GM18873 (cell line): ENCODE data around the gene SNRNP200.
"Not testable (repeated sequence)": the region's sequence is repeated elsewhere in the genome, so short reads cannot be mapped to it uniquely, and the experiment has no call there.

Experiments used
- ATAC-seq: cut with Tn5 transposase; IDR thresholded peaks from one replicate; pipeline ENCODE4 v1.9.1; 2021; ENCODE audit warnings: mild to moderate bottlenecking, moderate library complexity, moderate number of reproducible peaks; ENCODE audit not compliant: unreplicated experiment, low FRiP score

SNRNP200 gene

GRCh38 chr2:96276787-96277499 is 28.4 kb downstream of the SNRNP200 start:
- no peak for ATAC-seq

GRCh38 chr2:96274355-96275056 is 30.8 kb downstream of the SNRNP200 start:
- no peak for ATAC-seq

DNA sequence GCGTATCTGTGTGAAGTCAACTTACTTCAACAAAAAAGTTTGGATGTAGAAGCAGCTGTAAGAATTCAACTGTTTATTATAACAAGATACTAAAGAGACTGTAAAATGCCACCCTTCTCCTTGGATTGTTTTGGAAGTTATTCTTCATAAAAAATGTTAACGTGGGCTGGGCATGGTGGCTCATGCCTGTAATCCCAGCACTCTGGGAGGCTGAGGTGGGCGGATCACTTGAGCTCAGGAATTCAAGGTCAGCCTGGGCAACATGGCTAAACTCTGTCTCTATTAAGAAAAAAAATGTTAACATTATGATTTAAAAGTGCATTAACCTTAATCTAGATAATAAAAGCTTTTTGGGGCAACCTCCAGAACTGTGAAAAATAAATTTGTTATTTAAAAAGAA is 31.6 kb downstream of the SNRNP200 start:
- ATAC-seq = no peak

DNA sequence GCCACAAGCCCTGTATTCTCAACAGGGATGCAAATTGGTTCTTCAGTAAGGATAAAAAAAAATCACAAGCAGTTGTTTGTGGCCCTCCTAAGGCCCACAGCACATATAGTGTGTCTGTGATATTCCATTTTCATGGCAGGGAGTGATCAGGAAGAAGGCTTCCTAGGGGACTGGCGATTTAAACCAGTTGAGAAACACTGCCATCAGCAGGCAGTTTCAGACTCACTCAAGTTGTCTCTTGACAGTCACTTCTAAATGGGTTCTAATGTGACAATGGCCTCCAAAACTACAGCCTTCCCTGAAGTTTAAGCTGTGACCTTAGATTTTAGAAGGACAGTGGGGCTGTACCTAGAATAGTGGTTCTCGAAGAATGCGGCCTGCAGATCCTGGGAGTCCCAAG is 33.4 kb downstream of the SNRNP200 start:
- ATAC-seq = no peak

DNA sequence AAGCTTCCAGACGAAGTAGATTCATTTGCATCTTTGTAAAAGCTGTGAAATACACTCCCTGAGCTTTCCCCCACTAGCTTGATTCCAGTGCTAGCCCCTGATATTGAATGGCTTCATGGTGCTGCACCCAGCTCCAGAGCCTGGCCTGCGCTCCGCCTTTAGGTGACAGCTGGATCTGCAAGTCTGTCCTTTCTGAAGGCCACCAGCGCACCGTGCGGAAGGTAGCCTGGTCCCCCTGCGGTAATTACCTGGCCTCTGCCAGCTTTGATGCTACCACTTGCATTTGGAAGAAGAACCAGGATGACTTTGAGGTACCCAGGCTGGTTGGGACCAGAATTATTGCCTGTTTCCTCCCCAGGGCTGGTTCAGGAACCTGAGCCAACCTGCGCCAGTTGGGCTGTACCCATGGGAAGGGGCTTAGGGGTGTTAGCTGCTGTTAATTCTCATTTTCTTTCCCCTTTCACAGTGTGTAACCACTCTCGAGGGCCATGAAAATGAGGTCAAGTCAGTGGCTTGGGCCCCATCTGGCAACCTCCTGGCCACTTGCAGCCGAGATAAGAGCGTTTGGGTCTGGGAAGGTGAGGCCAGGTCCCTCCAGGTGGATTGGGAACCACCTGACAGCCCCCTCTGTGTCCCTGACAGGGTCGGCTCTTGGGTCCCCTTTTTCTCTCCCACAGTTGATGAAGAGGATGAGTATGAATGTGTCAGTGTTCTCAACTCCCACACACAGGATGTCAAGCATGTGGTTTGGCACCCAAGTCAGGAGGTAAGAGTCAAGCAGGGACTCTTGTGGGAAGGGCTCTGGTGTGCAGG is 38.0 kb downstream of the SNRNP200 start:
- ATAC-seq = no peak

DNA sequence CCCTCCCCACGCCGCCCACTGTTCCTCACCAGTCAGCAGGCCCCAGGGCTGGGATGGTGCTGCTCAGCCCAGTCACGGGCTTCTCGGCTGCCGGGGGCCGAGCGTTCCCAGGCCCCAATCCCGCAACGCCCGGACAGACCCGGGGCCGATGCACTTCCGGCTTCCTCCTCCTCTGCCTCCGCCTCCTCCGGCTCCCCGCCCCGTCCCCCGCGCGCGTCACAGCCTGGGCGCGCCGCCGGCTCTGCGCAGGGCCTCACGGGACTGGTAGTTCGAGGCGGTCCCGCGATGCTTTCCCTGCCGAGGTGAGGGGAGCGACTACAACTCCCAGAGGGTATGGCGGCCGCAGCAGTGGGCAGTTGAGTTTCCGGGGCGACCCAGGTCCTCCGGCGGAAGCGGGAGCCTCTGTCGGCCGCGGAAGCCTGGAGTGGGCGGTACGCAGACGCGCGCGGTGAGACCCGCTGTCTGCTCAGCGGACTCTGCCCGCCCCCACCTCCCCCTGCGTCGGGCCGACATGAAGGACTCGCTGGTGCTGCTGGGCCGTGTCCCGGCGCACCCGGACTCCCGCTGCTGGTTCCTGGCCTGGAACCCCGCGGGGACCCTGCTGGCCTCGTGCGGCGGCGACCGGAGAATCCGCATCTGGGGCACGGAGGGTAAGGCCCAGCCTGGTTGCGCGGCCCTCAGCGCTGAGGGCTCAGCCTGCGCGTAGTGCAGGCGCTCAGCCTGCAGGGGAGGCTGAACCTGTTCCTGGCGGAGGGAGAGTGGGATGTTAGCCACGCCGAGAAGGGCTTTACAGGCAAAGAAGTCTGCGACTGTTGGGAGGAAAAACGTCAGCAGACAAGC is 39.3 kb downstream of the SNRNP200 start, which contains the start of the genes CIAO1 and TMEM127:
Gene CIAO1 (plus strand): TSS at position 386 of the 840 bp plus-strand sequence. CDS start 126 bp downstream, at position 512.
Gene TMEM127 (minus strand): TSS at position 158 of the 840 bp plus-strand sequence. CDS start 616 bp downstream, outside the sequence.
- ATAC-seq = peak; percentile 87

DNA sequence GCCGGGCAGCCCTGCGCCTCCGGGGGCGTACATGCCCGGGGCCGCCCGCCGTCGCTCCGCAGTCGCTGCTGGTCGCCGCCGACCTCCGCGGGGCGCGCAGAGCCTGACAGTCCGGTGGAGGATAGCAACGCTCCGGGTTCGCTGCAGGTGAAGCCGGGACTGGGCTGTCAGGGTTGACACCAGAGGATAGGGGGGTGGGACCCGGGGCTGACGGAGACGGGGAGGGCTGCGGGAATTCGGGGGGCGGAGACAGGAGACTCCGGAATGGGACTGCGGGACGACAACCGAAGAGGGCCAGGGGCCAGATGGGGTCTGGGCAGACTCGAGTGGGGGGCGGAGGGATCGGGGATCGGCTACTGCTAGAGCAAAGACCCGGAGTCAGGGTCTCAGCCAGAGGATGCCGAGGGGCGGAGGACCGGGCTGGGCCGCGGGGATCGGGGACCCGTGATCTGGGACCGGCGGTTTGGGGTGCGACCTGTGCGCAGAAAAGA is 40.0 kb downstream of the SNRNP200 start:
- no peak for ATAC-seq

GRCh38 chr2:96264656-96265348 is 40.5 kb downstream of the SNRNP200 start:
- no peak for ATAC-seq

GRCh38 chr2:96264086-96264485 is 41.3 kb downstream of the SNRNP200 start:
- no peak for ATAC-seq

DNA sequence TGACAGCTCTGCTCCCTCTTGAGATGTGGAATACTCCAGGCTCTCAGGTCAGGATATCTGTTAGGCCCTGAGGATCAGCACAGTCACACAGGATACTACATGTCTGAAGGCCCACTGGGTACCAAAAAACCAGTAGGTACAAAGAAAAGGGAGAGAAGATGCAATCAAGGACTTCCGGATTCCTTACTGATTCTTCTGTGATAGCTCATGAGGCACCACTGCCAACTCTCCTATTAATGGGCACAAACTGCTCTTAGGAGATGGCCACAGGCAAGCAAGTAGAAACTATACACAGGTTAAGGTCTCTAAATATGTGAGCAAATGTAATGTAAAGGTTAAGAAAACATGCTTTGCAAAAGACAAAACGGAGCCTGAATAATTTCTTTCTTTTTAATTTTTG is 43.0 kb downstream of the SNRNP200 start:
- no peak for ATAC-seq

DNA sequence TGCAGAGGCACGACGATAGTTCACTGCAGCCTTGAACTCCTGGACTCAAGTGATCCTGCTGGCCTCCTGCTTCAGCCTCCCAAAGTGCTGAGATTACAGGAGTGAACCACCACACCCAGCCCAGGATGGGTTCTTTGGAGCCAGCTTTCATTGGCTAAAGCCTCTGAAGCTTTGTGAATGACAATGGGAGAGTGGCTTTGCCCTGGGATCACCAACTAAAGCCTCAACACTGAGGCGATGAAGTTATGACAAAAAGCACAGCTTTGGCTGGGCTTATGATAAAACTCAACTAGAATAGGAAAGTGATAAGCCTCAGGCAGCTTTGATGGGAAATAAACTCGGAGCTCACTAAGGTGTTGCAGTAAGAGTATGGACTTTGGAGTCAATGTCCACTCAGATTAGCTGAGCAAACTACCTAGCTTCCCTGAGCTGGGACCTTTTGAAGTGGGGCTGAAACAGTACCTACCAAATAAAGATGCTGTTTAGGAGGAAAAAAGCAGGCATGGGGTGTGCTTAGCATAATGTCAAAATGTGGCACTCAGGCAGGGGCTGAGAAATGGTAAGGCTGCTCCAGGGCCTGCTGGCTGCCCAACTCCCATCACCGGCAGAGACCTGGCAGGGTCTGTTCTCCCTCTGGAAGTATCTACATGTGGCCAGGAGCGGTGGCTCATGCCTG is 43.9 kb downstream of the SNRNP200 start:
- no peak for ATAC-seq

GRCh38 chr2:96260387-96261260 is 44.7 kb downstream of the SNRNP200 start:
- no peak for ATAC-seq

DNA sequence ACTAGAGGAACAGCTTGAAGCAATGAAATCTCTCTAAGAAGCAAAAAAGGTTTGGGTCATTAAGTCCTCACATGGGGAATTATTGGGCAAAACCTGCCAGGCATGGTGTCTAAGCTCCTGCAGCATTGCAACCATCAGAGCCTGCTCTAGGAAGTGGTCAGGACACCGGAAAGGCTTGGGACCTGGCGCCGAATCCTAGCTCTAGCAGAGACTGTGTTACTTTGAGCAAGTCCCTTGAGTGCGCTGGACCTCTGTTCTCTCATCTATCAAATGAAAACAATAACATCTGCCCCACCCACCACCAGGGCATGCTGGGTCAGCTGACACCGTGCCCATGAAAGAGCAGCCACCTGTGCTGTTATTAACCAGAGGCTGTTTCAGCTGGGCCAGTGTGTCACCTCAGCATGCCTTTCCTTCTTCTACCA is 45.8 kb downstream of the SNRNP200 start:
- ATAC-seq = no peak

DNA sequence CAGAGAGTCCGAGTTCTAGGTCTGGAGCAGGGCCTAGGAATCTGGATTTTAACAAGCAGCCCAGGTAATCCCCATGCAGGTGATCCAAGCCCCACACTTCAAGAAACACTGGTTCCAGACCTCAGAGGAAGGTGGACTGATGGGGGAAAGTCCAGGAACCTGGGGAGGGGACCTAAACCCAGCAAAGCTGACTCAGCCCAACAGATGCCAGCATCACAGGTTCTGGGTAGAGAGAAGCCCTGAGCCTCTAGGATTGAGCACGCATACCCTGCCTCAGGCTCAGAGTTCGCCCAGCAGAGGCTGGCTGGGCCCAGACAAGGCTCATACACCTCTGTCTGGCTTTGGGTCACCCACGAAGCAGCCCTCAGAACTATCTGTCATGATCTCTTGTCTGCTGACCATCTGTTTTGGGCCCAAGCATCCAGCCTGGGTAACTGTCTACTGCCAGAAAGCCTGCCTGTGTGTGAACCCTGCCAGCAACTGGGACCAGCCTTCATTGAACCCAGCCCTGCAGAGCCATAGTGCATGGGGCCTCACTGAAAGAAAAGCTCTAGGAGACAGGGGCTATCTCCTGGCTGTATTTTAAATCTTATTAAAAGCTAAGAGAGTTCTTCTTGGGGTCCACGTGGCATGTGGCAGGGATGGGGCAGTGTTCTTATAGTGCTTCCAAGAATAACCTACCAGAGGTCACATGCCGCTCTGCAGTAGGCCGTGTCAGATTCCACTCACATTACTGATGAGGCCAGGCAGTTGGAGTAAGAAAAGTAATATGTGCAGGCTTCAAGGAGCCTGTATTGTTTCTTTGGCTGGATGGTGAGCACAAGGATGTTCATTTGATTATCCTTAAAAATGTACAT is 47.0 kb downstream of the SNRNP200 start:
- no peak for ATAC-seq

DNA sequence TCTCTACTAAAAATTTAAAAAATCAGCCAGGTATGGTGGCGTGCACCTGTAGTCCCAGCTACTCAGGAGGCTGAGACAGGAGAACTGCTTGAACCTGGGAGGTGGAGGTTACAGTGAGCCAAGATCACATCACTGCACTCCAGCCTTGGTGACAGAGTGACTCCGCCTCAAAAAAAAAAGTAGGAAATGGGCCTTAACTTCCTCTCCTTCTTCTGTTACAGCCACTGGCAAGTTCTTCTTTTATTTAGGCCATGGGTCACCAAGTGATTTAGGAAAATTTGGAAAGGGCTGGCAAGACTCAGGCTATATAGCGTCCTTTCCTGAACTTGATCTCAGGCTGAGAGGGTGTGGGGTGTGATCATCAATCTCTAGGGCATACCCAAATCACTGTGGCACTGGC is 47.6 kb downstream of the SNRNP200 start:
- ATAC-seq = not testable (repeated sequence)

DNA sequence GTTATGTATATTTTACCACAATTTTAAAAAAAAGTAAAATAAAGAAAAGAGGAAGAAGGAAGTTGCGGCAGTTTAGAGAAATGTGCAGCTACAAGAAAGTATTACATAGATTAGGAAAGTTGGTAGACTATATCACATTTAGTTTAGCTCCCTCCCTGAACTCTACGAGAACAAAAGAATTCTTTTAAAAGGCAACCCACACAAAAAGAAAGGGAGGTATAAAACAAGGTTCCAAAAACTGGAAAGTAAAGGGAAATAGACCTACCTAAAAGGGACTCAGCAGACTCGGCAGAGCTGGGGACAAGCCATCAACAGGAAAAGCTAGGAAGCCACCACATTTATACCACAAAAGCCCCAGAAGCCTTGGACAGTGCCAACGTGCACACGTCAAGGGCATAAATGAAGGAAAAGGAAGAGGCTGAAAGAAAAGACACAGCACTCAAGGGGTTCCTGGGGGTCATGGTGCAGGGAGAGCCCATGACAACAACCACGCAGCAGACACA is 48.7 kb downstream of the SNRNP200 start:
- ATAC-seq = no peak

DNA sequence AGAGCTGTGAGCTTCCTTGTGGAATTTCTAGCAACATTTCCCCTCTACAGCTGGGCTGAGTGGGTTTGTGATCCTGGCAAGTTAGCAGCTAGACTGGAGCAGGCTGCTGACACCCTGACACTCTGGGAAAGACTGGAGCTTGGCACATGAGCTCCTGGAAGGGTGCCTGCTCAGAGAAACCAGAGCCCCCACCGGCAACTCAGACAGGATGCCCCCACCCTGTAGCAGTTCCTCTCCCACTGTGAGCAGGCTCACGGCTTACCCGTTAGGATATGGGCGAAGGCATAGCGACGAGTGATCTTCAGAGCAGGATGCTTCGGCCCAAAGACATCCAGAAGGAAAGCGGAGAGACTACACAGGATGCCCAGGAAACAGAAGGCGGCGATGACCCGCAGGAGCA is 50.8 kb downstream of the SNRNP200 start:
- no peak for ATAC-seq
